ENCODE measurements around the gene DPP7.

GRCh38 chr9:137110147-137110910 lies 4.2 kb downstream of the DPP7 start:
- TF ChIP-seq ZBTB33 (IDR thresholded peaks at IDR 0.05; ENCODE audit: borderline replicate concordance, low read depth) (no peak), CTCF (IDR thresholded peaks at IDR 0.05) (no peak), USF1 (IDR thresholded peaks at IDR 0.05; ENCODE audit: borderline replicate concordance, low read depth) (no peak)

Data from SK-N-SH (cell line).